Breast epithelium (tissue), 4 donors: ENCODE data around the gene PRODH2. TPM values are rescaled to one million over a fixed set of nuclear protein-coding genes. Genes with fewer than 3 reads are reported as not detected.
"Not testable (repeated sequence)": the region's sequence is repeated elsewhere in the genome, so short reads cannot be mapped to it uniquely, and the experiment has no call there.

Source experiments
- DNase-seq, 2 donors: peaks; one replicate each; pipeline ENCODE4 v3.0.0-alpha.2; 2019; ENCODE audit warnings: low spot score in 2 of 2
- H3K27ac ChIP-seq, 2 donors: fragments of 200-600 bp; sonication (generic) in 1 of 2; one replicate each; pipeline ENCODE4 v1.5.1; 2016 to 2019; ENCODE audit warnings: mild to moderate bottlenecking in 1 of 2
- H3K27me3 ChIP-seq, 2 donors: fragments of 200-600 bp; sonication (generic) in 1 of 2; one replicate each; pipeline versions ENCODE4 v1.5.1 to v1.6.0; 2017 to 2019; ENCODE audit warnings: control low read depth in 1 of 2, mild to moderate bottlenecking in 1 of 2
- H3K36me3 ChIP-seq: fragments of 200-600 bp; one replicate; pipeline ENCODE4 v1.5.1; 2019
- H3K4me1 ChIP-seq, 2 donors: fragments of 200-600 bp; sonication (generic); one replicate each; pipeline ENCODE4 v1.5.1; 2016 to 2019; ENCODE audit warnings: control low read depth in 1 of 2
- H3K4me3 ChIP-seq, 3 donors: fragments of 200-600 bp; sonication (generic); 1 replicate in 2 of 3; 2 replicates in 1 of 3; pipeline ENCODE4 v1.5.1; 2016 to 2019; ENCODE audit warnings: mild to moderate bottlenecking in 3 of 3, moderate library complexity in 2 of 3
- H3K9me3 ChIP-seq, 2 donors: fragments of 200-600 bp; sonication (generic) in 1 of 2; one replicate each; pipeline ENCODE4 v1.5.1; 2016 to 2019; ENCODE audit warnings: control low read depth in 1 of 2
- CTCF ChIP-seq, 3 donors: fragments of 450-650 bp; IDR thresholded peaks; one replicate each; pipeline ENCODE4 v1.5.1; 2016 to 2017; ENCODE audit warnings: antibody characterized with exemption in 3 of 3, mild to moderate bottlenecking in 3 of 3, moderate library complexity in 3 of 3
- POLR2A ChIP-seq: fragments of 450-650 bp; IDR thresholded peaks from one replicate; pipeline ENCODE4 v1.6.1; 2016; ENCODE audit warnings: antibody characterized with exemption, mild to moderate bottlenecking, moderate library complexity
- POLR2AphosphoS5 ChIP-seq, 3 donors: sonication (generic); formaldehyde crosslinking; IDR thresholded peaks; one replicate each; pipeline ENCODE4 v1.6.1; 2017; ENCODE audit warnings: antibody characterized with exemption in 3 of 3
- intact Hi-C: fragments of 100-400 bp; cut with DNase I; formaldehyde crosslinking; loops from one replicate; pipeline ENCODE4 v1.15.1; 2023; ENCODE audit warnings: low total_unique reads
- total RNA-seq, 3 donors: library from RNA; depleted of rRNA; stranded (reverse); fragments of >200 nt; gene quantifications; one replicate each; pipeline ENCODE4 v1.1.0, GENCODE V29; 2016

The PRODH2 gene
- total RNA-seq, 3 donors from 2014 or later: not detected

GRCh38 chr19:35775298-35776101 is 37.1 kb downstream of the PRODH2 start, which contains the start of gene ARHGAP33:
TSS of gene ARHGAP33 (plus strand) at chr19:35775564. CDS start at chr19:35775659, 95 bp downstream.
- Histone ChIP-seq H3K36me3 (no peaks in the 10 kb centered on the region), H3K4me1 (peaks cover 0 to 4% of the 10 kb centered on the region in 2 donors), H3K27me3 (no peaks in the 10 kb centered on the region), H3K4me3 (peak within 1 kb of the TSS; percentile 72 to 82 (median 79)), H3K9me3 (no peaks in the 10 kb centered on the region), H3K27ac (peak within 1 kb of the TSS in 1 of 2 donors; percentile 36)
- TF ChIP-seq POLR2A (no peak), CTCF (IDR thresholded peaks at IDR 0.05) (no peak), POLR2AphosphoS5 (IDR thresholded peaks at IDR 0.05) (no peak)
- peak; percentile 98 to 99 for DNase-seq
- intact Hi-C loops: no loop called here

DNA sequence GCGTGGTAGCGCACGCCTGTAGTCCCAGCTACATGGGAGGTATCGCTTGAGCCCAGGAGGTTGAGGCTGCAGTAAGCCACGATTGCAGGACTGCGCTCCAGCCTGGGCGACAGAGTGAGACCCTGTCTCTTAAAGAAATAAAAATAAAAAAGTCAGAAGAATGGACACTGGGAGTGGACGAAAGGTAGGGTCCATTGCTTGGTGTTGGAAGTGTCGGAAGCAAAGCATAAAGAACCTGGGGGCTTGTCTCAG is 37.7 kb downstream of the PRODH2 start:
- no peak for DNase-seq
- no peaks in the 10 kb centered on the region for H3K36me3 ChIP-seq
- H3K4me3 ChIP-seq: peak overlapping the region; percentile 72 to 82 (median 79)
- intact Hi-C loops: no loop called here
- H3K9me3 ChIP-seq: no peaks in the 10 kb centered on the region
- peaks cover 0 to 4% of the 10 kb centered on the region in 2 donors for H3K4me1 ChIP-seq
- no peak overlapping the region for H3K27ac ChIP-seq
- no peak for TF ChIP-seq POLR2A
- TF ChIP-seq CTCF (IDR thresholded peaks at IDR 0.05): no peak
- no peak for TF ChIP-seq POLR2AphosphoS5 (IDR thresholded peaks at IDR 0.05)
- H3K27me3 ChIP-seq: no peaks in the 10 kb centered on the region

- Histone ChIP-seq H3K27me3 (no peaks in the 10 kb centered on the region), H3K4me1 (peaks cover 0 to 4% of the 10 kb centered on the region in 2 donors), H3K4me3 (peak overlapping the region; percentile 72 to 82 (median 79)), H3K36me3 (no peaks in the 10 kb centered on the region), H3K9me3 (no peaks in the 10 kb centered on the region), H3K27ac (no peak overlapping the region)
- DNase-seq: no peak
- intact Hi-C loops: no loop called here
- no peak for TF ChIP-seq POLR2AphosphoS5 (IDR thresholded peaks at IDR 0.05)
- TF ChIP-seq POLR2A: no peak
- no peak for TF ChIP-seq CTCF (IDR thresholded peaks at IDR 0.05)
These were observed 38.2 kb downstream of the PRODH2 start for GRCh38 chr19:35774274-35775045.

GRCh38 chr19:35773020-35773806 is 39.4 kb downstream of the PRODH2 start:
- Histone ChIP-seq H3K27ac (no peak overlapping the region), H3K9me3 (no peaks in the 10 kb centered on the region), H3K4me3 (no peak overlapping the region), H3K36me3 (no peaks in the 10 kb centered on the region), H3K4me1 (peaks cover 0 to 4% of the 10 kb centered on the region in 2 donors), H3K27me3 (no peaks in the 10 kb centered on the region)
- no peak for TF ChIP-seq CTCF (IDR thresholded peaks at IDR 0.05)
- TF ChIP-seq POLR2A: no peak
- no peak for TF ChIP-seq POLR2AphosphoS5 (IDR thresholded peaks at IDR 0.05)
- no peak for DNase-seq
- intact Hi-C loops: no loop called here

DNA sequence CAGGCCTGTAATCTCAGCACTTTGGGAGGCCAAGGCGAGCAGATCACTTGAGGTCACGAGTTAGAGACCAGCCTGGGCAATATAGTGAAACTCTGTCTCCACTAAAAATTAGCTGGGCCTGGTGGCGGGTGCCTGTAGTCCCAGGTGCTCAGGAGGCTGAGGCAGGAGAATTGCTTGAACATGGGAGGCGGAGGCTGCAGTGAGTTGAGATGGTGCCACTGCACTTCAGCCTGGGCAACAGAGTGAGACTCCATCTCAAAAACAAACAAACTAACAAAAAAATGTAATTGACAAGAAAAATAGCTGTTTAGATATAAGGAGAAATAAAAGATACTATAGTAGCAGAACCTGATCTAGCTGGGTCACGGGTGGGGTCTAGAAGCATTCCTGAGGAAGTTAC is 40.3 kb downstream of the PRODH2 start:
- H3K4me1 ChIP-seq, intact Hi-C loops, H3K36me3 ChIP-seq, H3K4me3 ChIP-seq, DNase-seq, H3K9me3 ChIP-seq, H3K27ac ChIP-seq, H3K27me3 ChIP-seq: not testable (repeated sequence)
